Fibroblast of lung (primary cell): Measurements from ENCODE around the gene UPP1. TPM values are rescaled to one million over a fixed set of nuclear protein-coding genes. Genes with fewer than 3 reads are reported as not detected.

Source experiments
- DNase-seq, 2 donors: peaks; one replicate each; pipeline versions ENCODE4 v3.0.0 to v3.0.0-alpha.2; 2010; ENCODE audit warnings: low read depth in 2 of 2
- H2AFZ ChIP-seq: 2 replicates; pipeline ENCODE4 v1.5.1; 2012; ENCODE audit warnings: low read length, control low read depth, inconsistent platforms
- H3K27ac ChIP-seq: 2 replicates; pipeline ENCODE4 v1.5.1; 2011; ENCODE audit warnings: low read length, control low read depth; ENCODE audit not compliant: insufficient read depth
- H3K27me3 ChIP-seq: 2 replicates; pipeline ENCODE4 v1.5.1; 2011; ENCODE audit warnings: mild to moderate bottlenecking, low read length; ENCODE audit not compliant: control insufficient read depth, insufficient read depth
- H3K36me3 ChIP-seq: 2 replicates; pipeline ENCODE4 v1.5.1; 2011; ENCODE audit warnings: low read length; ENCODE audit not compliant: control insufficient read depth, insufficient read depth
- H3K4me1 ChIP-seq: 2 replicates; pipeline ENCODE4 v1.5.1; 2011; ENCODE audit warnings: low read length; ENCODE audit not compliant: control insufficient read depth, insufficient read depth; ENCODE audit errors: extremely low read depth
- H3K4me2 ChIP-seq: 2 replicates; pipeline ENCODE4 v1.5.1; 2011; ENCODE audit warnings: low read length, control low read depth; ENCODE audit not compliant: insufficient read depth; ENCODE audit errors: extremely low read depth
- H3K4me3 ChIP-seq, 4 experiments: fragments of 200-600 bp in 1 of 4; sonication (generic) in 1 of 4; replicated peaks in 1 of 4; 2 replicates each; pipeline ENCODE4 v1.5.1; 2011 to 2016; ENCODE audit warnings: low read length in 4 of 4, low read depth in 3 of 4, mild to moderate bottlenecking in 3 of 4, control low read depth in 2 of 4, inconsistent platforms in 1 of 4, mixed read lengths in 1 of 4; ENCODE audit not compliant: insufficient read depth in 1 of 4; ENCODE audit errors: control extremely low read depth in 1 of 4
- H3K79me2 ChIP-seq: 2 replicates; pipeline ENCODE4 v1.5.1; 2012; ENCODE audit warnings: mild to moderate bottlenecking, low read length, inconsistent platforms; ENCODE audit not compliant: control insufficient read depth, insufficient read depth
- H3K9ac ChIP-seq: 2 replicates; pipeline ENCODE4 v1.5.1; 2011; ENCODE audit warnings: mild to moderate bottlenecking, low read length, control low read depth; ENCODE audit not compliant: insufficient read depth
- H3K9me3 ChIP-seq: 2 replicates; pipeline ENCODE4 v1.5.1; 2012; ENCODE audit warnings: low read depth, low read length; ENCODE audit not compliant: control insufficient read depth, insufficient read depth
- H4K20me1 ChIP-seq: 2 replicates; pipeline ENCODE4 v1.5.1; 2011; ENCODE audit warnings: low read length; ENCODE audit not compliant: control insufficient read depth, insufficient read depth; ENCODE audit errors: extremely low read depth
- CTCF ChIP-seq, 2 donors: IDR thresholded peaks in 1 of 2; conservative IDR thresholded peaks in 1 of 2; 1 replicate in 1 of 2; 2 replicates in 1 of 2; pipeline ENCODE4 v1.5.1; 2011 to 2012; ENCODE audit warnings: low read length in 2 of 2, control low read depth in 1 of 2, inconsistent platforms in 1 of 2, low read depth in 1 of 2, mild to moderate bottlenecking in 1 of 2
- EZH2 ChIP-seq: IDR thresholded peaks from 2 replicates; pipeline ENCODE4 v1.5.1; 2012; ENCODE audit warnings: low read length, control low read depth, mild to moderate bottlenecking; ENCODE audit errors: missing control alignments
- polyA plus RNA-seq, 2 donors: library from polyadenylated mRNA; depleted of rRNA in 1 of 2; stranded (reverse) in 1 of 2; unstranded in 1 of 2; fragments of >200 nt; gene quantifications; 2 replicates each; pipeline ENCODE4 v1.2.1, GENCODE V29; 2011 to 2012; ENCODE audit warnings: missing spikeins in 1 of 2
- total RNA-seq: library from RNA; depleted of rRNA; stranded (reverse); fragments of >200 nt; gene quantifications from 2 replicates; pipeline ENCODE4 v1.2.1, GENCODE V29; 2014

The UPP1 gene
- total and polyA plus RNA-seq, 2 donors (not counting 1 experiment from before 2014, with no cell fraction given), result 9.4 to 11.7 TPM

GRCh38 chr7:48046458-48046857, 42.6 kb upstream of the UPP1 start:
- no peaks in the 10 kb centered on the region for H3K36me3 ChIP-seq
- H3K9ac ChIP-seq, result no peak overlapping the region
- peak overlapping the region; percentile 17 for H2AFZ ChIP-seq
- no peaks in the 10 kb centered on the region for H3K4me1 ChIP-seq
- H3K79me2 ChIP-seq, result no peaks in the 10 kb centered on the region
- no peaks in the 10 kb centered on the region for H4K20me1 ChIP-seq
- H3K9me3 ChIP-seq, result no peaks in the 10 kb centered on the region
- H3K27ac ChIP-seq, result no peak overlapping the region
- no peak overlapping the region for H3K4me2 ChIP-seq
- no peak overlapping the region for H3K4me3 ChIP-seq
- no peak for TF ChIP-seq CTCF (conservative IDR thresholded peaks at IDR 0.05 in 1 of 2, IDR thresholded peaks at IDR 0.05 in 1 of 2; ENCODE audit: low read depth in 1 of 2, low read length in 2 of 2)
- no peak for TF ChIP-seq EZH2
- DNase-seq, result no peak
- H3K27me3 ChIP-seq, result no peaks in the 10 kb centered on the region

GRCh38 chr7:48048113-48048512, 41.0 kb upstream of the UPP1 start:
- no peak for TF ChIP-seq CTCF (conservative IDR thresholded peaks at IDR 0.05 in 1 of 2, IDR thresholded peaks at IDR 0.05 in 1 of 2; ENCODE audit: low read depth in 1 of 2, low read length in 2 of 2)
- TF ChIP-seq EZH2, result no peak
- Histone ChIP-seq H3K4me3 (no peak overlapping the region), H3K9ac (no peak overlapping the region), H3K4me2 (no peak overlapping the region), H3K27me3 (no peaks in the 10 kb centered on the region), H3K36me3 (no peaks in the 10 kb centered on the region), H3K4me1 (no peaks in the 10 kb centered on the region), H3K27ac (no peak overlapping the region), H3K9me3 (no peaks in the 10 kb centered on the region), H3K79me2 (no peaks in the 10 kb centered on the region), H4K20me1 (no peaks in the 10 kb centered on the region), H2AFZ (no peak overlapping the region)
- no peak for DNase-seq

- Histone ChIP-seq H3K4me1 (no peaks in the 10 kb centered on the region), H3K9me3 (no peaks in the 10 kb centered on the region), H3K4me3 (no peak overlapping the region), H3K79me2 (no peaks in the 10 kb centered on the region), H3K9ac (no peak overlapping the region), H3K27ac (no peak overlapping the region), H2AFZ (no peak overlapping the region), H3K27me3 (no peaks in the 10 kb centered on the region), H3K36me3 (no peaks in the 10 kb centered on the region), H3K4me2 (no peak overlapping the region), H4K20me1 (no peaks in the 10 kb centered on the region)
- no peak for DNase-seq
- no peak for TF ChIP-seq CTCF (conservative IDR thresholded peaks at IDR 0.05 in 1 of 2, IDR thresholded peaks at IDR 0.05 in 1 of 2; ENCODE audit: low read depth in 1 of 2, low read length in 2 of 2)
- TF ChIP-seq EZH2, result no peak
Observed at GRCh38 chr7:48049850-48050249, 39.2 kb upstream of the UPP1 start.
